Duodenal mucosa (tissue), 2 donors: ENCODE measurements around the gene SHROOM2.

Experiments used
- H3K27ac ChIP-seq: one replicate; pipeline ENCODE4 v1.7.0; 2013; ENCODE audit warnings: low read depth, low read length
- H3K27me3 ChIP-seq, 2 donors: one replicate each; pipeline ENCODE4 v1.7.0; 2013; ENCODE audit warnings: low read length in 2 of 2, control low read depth in 1 of 2; ENCODE audit not compliant: insufficient read depth in 2 of 2, control insufficient read depth in 1 of 2
- H3K36me3 ChIP-seq, 2 donors: one replicate each; pipeline ENCODE4 v1.7.0; 2013; ENCODE audit warnings: low read length in 2 of 2, control low read depth in 1 of 2; ENCODE audit not compliant: insufficient read depth in 2 of 2, control insufficient read depth in 1 of 2
- H3K4me1 ChIP-seq, 2 donors: one replicate each; pipeline ENCODE4 v1.7.0; 2013; ENCODE audit warnings: low read length in 2 of 2, control low read depth in 1 of 2; ENCODE audit not compliant: insufficient read depth in 2 of 2, control insufficient read depth in 1 of 2
- H3K4me3 ChIP-seq, 2 donors: one replicate each; pipeline ENCODE4 v1.7.0; 2013; ENCODE audit warnings: low read length in 2 of 2, low read depth in 1 of 2
- H3K9ac ChIP-seq, 2 donors: one replicate each; pipeline ENCODE4 v1.7.0; 2013; ENCODE audit warnings: low read length in 2 of 2, low read depth in 1 of 2
- H3K9me3 ChIP-seq, 2 donors: one replicate each; pipeline ENCODE4 v1.7.0; 2013; ENCODE audit warnings: low read length in 2 of 2, control low read depth in 1 of 2; ENCODE audit not compliant: control insufficient read depth in 1 of 2

SHROOM2 gene

DNA sequence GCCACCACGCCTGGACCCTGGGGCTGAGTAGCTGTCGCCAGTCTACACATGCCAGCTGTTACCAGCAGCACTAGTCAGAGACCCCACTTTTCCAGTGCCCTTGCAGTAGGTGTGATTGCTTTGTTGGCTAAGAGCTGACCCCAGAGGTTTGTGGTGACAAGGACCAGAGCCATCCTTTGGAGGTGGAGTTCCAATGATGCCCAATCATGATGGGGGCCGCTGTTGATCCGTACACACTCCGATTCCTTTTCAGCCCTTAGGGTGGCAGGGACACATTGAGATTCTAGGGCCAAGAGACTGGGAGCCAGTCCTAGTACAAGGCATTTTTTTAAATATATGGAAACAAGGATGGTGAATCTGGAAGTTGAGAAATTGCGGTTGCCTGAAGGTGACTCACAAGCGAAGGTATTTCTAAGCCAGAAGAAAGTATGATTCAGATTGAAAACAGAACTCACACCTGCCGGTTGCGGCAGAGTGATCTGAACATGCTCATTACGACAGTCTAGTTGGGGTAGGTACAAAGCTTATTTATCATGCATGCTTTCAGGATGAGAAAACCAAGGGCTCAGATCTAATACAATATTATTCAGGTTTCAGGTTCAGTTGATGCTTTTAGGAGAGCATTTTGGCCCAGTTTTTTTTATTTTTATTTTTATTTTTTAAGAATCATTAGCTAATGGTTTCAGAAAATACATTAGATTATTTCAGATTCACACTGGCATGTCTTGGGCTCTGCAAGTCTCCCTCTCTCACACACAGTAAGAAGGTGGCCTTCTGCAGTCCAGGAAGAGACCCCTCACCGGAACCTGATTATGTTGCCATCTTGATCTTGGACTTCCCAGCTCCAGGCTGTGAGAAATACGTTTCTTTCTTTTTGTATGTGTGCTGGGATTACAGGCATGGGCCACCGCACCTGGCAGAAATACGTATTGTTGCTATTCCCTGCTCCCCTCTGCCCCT lies 43.4 kb downstream of the SHROOM2 start:
- Histone ChIP-seq H3K4me1 (no peaks in the 10 kb centered on the region), H3K27ac (no peak overlapping the region), H3K9ac (no peak overlapping the region), H3K4me3 (no peak overlapping the region), H3K27me3 (no peaks in the 10 kb centered on the region), H3K9me3 (no peaks in the 10 kb centered on the region), H3K36me3 (no peaks in the 10 kb centered on the region)

DNA sequence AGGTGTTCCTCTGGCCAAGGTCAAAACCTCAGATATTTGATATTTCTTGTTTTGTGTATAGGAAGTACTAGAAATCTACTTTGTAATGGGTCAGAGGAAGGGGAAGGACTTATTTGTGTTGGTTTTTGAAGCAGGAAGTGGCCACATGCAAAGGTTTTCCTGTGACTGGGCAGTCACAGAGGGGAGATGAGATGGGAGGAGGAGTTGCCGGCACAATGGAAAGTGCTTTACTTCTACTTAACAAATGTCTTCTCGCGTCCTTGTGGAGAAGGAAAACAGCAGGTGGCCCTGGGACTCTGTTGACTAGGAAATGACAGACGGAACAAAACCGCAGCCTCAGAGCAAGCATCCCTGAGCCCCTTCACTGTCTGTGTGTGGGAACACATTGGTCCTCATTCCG lies 46.6 kb downstream of the SHROOM2 start:
- no peak overlapping the region for H3K4me3 ChIP-seq
- no peak overlapping the region for H3K27ac ChIP-seq
- H3K4me1 ChIP-seq: no peaks in the 10 kb centered on the region
- no peak overlapping the region for H3K9ac ChIP-seq
- H3K36me3 ChIP-seq: no peaks in the 10 kb centered on the region
- no peaks in the 10 kb centered on the region for H3K9me3 ChIP-seq
- H3K27me3 ChIP-seq: no peaks in the 10 kb centered on the region

DNA sequence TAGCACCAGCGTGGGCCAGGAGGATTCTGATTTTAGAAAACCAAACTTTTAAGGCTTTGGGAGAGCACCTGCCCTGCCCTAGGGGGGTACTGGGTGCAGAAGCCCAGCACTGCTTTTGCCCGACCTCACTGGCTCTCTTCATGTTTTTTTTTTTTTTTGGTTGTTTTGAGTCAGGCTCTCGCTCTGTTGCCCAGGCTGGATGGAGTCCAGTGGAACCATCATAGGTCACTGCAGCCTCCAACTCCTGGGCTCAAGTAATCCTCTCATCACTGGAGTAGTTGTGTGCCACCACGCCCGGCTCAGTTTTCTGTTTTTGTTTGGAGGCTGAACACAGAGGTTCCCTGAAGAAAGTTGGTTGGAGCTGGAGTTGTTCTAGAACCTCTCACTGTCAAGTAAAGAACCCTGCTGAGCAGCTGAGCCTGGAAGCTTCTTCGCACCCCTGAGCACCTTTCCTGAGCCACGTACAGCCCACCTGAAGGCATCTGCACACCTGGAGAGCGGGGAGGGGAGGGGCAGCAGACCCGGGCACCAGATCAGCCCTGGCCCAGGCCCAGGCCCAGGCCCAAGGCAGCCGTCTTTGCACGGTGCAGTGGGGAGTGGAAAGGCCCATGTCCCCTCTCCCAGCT lies 49.5 kb downstream of the SHROOM2 start:
- Histone ChIP-seq H3K36me3 (no peaks in the 10 kb centered on the region), H3K27ac (no peak overlapping the region), H3K4me3 (no peak overlapping the region), H3K4me1 (no peaks in the 10 kb centered on the region), H3K27me3 (no peaks in the 10 kb centered on the region), H3K9ac (no peak overlapping the region), H3K9me3 (no peaks in the 10 kb centered on the region)

DNA sequence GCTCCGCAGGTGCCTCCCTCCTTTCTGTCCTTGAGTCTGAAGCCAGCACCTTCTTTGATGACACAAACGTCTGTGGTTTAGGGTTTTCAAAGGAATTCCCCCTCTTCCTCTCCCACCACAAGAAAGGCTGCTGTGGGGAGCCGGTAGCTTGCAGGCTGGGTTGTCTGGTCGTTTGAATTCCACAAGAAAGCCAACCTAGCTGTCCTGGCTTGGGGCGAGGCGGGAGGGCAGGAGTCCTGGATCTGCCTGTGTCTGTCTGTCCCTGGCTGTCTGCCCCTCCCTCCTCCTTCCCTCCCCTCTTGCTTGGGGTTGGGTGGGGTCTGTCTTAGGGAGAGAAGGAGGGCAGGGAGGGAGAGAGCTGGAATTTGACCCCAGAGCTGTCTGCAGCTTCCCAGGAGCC lies 56.3 kb downstream of the SHROOM2 start:
- Histone ChIP-seq H3K4me1 (no peaks in the 10 kb centered on the region), H3K9me3 (no peaks in the 10 kb centered on the region), H3K27ac (no peak overlapping the region), H3K9ac (no peak overlapping the region), H3K36me3 (no peaks in the 10 kb centered on the region), H3K4me3 (no peak overlapping the region), H3K27me3 (no peaks in the 10 kb centered on the region)

DNA sequence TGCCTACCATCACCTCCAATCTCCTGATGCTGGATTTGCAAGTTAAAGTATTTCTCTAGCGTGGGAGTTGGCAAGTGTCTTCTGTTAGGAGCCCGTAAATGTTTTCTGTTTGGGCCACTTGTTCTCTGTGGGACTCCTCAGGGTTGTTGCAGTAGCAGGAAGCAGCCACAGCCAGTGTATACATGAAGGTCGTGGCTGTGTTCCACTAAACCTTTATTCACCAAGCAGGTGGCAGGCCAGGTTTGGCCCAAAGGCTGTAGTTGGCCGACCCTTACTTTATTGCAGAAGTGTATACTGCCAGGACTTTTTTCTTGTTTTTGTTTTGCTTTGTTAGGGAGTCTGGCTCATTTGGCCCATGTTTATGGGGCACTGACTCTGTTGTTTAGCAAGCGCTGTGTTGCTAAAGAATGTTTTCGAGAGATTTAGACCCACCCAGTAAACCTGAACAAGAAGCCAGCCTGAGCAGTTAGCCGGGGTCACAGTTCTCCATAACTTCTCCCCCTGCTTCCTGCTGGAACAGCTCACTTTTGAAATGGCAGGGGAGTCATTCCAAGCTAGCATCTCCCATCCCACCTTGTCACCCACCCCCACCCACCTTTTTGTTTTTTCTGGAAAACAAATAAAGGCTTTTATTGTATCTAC lies 58.8 kb downstream of the SHROOM2 start:
- Histone ChIP-seq H3K9ac (no peak overlapping the region), H3K27me3 (no peaks in the 10 kb centered on the region), H3K27ac (no peak overlapping the region), H3K4me1 (no peaks in the 10 kb centered on the region), H3K4me3 (no peak overlapping the region), H3K36me3 (no peaks in the 10 kb centered on the region), H3K9me3 (no peaks in the 10 kb centered on the region)

DNA sequence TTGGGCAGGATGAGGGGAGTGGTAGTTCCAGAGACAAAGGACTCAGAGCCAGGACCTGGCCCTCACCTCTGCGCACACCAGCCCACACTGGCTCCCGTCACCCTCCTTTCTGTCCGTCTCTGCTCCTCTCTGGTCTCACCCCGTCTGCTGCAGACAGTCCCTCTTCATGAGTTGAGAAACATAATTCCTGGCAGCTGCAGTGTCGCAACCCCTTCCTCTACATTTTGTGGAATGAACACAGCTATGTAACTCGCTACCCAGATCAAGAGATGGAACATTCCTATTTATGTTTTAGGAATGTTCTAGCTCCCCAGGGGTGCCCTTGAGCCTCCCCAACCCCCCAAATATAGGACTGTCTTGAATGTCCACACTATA lies 59.3 kb downstream of the SHROOM2 start:
- H3K27me3 ChIP-seq: no peaks in the 10 kb centered on the region
- no peak overlapping the region for H3K27ac ChIP-seq
- H3K4me1 ChIP-seq: no peaks in the 10 kb centered on the region
- H3K9ac ChIP-seq: no peak overlapping the region
- no peak overlapping the region for H3K4me3 ChIP-seq
- no peaks in the 10 kb centered on the region for H3K9me3 ChIP-seq
- no peaks in the 10 kb centered on the region for H3K36me3 ChIP-seq

DNA sequence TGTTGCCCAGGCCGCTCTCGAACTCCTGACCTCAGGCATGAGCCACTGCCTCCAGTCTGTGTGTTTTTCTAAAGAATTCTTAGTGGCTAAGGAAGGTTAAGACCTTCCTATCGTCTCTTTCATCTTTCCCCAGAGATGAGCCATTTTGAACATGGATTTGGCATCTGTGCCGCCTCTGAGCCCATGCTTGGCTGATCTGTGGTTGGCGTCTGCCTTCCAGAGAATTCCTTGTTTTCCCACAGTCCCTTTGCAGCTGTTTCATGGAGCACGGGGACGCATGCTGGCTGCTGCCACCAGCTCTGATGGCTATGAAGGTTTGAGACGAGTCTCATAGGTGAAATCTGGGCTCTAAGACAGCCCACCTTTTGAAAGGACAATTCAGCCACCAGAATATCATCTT lies 60.4 kb downstream of the SHROOM2 start:
- no peaks in the 10 kb centered on the region for H3K9me3 ChIP-seq
- no peaks in the 10 kb centered on the region for H3K4me1 ChIP-seq
- no peaks in the 10 kb centered on the region for H3K27me3 ChIP-seq
- no peak overlapping the region for H3K4me3 ChIP-seq
- no peak overlapping the region for H3K9ac ChIP-seq
- no peaks in the 10 kb centered on the region for H3K36me3 ChIP-seq
- no peak overlapping the region for H3K27ac ChIP-seq

DNA sequence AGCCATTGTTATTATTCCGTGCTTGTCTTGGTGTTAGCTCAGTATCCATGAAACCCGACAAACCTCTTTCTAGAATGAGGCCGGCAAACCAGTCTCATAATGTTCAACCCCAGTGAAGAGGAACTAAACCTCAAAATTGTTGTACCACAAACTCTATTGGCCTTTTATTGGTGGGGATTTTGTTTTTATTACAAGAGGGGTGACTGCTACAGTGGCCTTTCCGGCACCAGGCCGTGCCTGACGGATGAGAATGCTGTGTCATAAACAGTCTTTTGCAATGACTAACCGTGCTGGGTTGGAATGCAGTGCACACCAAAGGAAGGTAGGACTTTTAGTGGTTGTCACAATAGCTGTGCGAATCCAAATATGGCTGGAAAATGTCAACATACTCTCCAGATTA lies 60.8 kb downstream of the SHROOM2 start:
- no peaks in the 10 kb centered on the region for H3K27me3 ChIP-seq
- H3K4me1 ChIP-seq: no peaks in the 10 kb centered on the region
- no peak overlapping the region for H3K9ac ChIP-seq
- H3K27ac ChIP-seq: no peak overlapping the region
- H3K4me3 ChIP-seq: no peak overlapping the region
- no peaks in the 10 kb centered on the region for H3K36me3 ChIP-seq
- no peaks in the 10 kb centered on the region for H3K9me3 ChIP-seq

DNA sequence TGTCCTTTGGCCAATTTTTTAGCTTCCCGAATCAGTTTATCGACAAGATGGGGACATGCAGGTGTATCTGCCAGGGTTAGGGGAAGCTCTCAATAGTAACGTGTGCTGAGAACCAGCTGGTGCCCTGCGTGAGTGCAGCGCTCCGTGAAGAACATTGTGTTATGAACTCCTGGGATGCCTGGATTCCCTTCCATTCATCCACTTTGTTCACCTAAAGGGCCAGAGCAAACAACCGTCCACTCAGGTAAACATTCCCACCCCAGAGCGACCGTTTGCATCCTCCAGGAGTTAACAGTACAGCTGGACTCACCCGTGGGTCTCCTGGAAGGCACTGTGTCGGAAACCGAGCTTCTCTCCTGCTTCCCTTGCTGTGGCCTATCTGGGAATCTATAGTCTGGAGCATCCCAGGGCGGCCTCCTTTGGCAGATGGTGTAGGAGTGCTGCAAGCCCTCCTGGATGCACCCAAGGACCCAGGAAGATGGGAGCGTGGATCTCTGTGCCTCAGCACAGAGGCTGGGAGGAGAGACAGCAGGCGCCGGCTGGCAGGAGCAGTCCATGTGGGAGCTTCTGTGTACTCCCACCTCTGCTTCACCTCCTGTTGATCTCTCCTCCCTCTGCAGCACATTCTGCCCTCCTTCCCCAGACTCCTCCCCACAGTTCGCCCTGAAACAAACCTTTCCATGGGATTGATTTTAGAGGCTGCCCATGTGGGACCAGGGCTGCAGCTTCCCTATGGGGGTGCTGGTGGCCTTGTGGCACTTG lies 62.7 kb downstream of the SHROOM2 start:
- Histone ChIP-seq H3K36me3 (no peaks in the 10 kb centered on the region), H3K4me3 (no peak overlapping the region), H3K4me1 (no peaks in the 10 kb centered on the region), H3K27ac (no peak overlapping the region), H3K9ac (no peak overlapping the region), H3K9me3 (no peaks in the 10 kb centered on the region), H3K27me3 (no peaks in the 10 kb centered on the region)

DNA sequence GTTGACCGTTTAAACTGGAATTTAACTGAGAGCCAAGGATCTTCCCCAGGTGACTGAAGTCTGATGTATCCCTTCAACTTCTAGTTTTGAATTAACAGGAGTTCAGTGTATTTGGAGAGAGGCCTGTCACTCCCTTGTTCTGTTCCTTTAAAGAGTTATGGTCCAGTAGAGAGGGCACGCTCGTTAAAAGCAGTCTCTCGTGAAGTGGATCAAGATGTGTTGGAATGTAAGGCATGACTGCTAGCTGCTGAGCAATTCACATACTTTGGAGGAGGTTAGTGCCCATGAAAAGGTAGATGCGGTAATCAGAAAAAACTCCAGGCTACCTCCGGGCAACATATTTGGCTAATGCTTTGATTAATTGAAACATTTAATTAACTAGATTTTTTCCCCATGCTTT lies 65.7 kb downstream of the SHROOM2 start:
- H3K9ac ChIP-seq: no peak overlapping the region
- H3K27ac ChIP-seq: no peak overlapping the region
- H3K9me3 ChIP-seq: no peaks in the 10 kb centered on the region
- no peaks in the 10 kb centered on the region for H3K36me3 ChIP-seq
- H3K4me3 ChIP-seq: no peak overlapping the region
- H3K4me1 ChIP-seq: no peaks in the 10 kb centered on the region
- H3K27me3 ChIP-seq: no peaks in the 10 kb centered on the region
